A549 treated with CORT108297 at 1 μM for 4 hours (cell line): ENCODE data around the gene RFC2. TPM values are rescaled to one million over a fixed set of nuclear protein-coding genes. Genes with fewer than 3 reads are reported as not detected.

Experiments
- total RNA-seq: library from RNA; stranded (reverse); fragments of 200-300 nt; extraction: Qiagen RNA extraction; gene quantifications from 5 replicates; pipeline ENCODE4 v1.2.3, GENCODE V29; 2022

The RFC2 gene
- 54.7 to 68.9 TPM (median 57.7 TPM) in 5 replicates for total RNA-seq

DNA sequence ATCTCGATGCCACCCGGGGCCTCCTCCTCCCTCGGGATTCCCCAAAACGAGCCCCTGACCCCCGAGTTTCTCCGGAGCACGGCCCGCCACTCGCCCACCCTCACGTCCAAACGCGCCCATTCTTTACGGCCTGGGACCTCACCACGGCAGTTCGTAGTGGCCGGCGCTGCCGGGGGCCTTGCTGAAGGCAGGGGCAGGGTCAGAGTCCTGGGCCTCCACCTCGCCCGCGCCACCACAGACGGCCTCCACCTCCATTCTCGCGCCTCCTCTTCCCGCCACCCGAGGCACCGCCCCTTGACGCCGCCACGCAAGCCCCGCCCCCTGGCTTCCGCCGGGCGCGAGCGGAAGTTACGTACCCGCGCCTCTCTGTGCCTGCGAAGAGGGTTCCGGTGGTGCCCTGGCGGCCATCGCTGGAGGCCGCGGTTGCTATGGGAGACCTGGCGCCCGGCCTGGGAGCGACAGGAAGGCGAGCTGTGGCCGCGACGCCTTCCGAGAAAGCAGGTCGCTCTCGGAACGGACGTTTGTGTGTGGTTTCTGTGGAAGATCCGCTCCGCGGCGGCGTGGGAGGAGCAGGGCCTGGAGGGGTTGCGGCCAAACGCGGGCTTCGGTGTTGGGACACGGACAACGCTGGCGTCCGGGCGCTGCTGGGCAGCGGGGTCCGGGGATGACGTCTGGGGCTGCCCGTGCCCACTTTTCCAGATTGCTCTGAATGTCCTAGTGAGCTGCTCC is at the start of gene RFC2:
RFC2 (minus strand) TSS at position 271 of the 729 bp plus-strand sequence; CDS start at position 255, 16 bp downstream.

DNA sequence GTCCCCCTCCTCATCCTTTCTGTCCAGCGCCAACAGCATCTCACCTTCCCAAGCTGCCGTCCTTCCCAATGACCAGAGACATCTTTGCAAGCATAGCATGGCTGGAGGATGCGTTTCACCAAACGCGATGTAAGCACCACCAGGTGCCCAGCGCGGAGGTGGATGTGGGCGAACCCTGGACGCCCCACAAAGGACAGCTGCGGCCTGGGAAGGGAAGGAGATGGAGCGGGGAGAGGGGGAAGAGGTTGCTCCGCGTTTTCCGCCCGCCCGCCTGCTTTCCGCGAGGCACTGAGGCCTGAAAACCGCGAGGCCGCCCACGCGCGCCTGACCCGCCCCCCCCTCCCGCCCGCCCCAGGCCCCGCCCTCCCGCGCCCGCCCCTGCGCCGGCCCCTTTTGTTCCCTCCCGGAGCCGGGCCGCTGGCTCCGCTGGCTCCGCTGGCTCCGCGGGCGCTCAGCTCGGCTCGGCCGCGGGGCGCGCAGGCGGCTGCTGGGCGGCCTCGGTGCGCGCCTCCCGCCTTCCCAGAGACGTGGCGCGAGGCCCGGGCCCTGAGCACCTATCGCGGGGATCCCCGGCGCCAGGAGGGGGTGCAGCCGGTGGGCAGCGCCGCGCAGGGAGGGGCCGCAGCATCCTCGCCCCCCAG is 34.9 kb upstream of the RFC2 start, which contains the start of gene CLIP2:
CLIP2 (plus strand) TSS at position 390 of the 641 bp plus-strand sequence. CDS start 28,140 bp downstream, outside the sequence.

Other genes starting within 250 kb of the RFC2 start
- gene ELN, start 226.2 kb downstream of the RFC2 start, total RNA-seq, result 0.05 to 0.13 TPM (median 0.08 TPM) in 5 replicates
- 30.1 to 37.4 TPM (median 35.7 TPM) in 5 replicates for gene LIMK1, start 170.6 kb downstream of the RFC2 start, total RNA-seq
- 292 to 316 TPM (median 302 TPM) in 5 replicates for gene EIF4H, start 80.0 kb downstream of the RFC2 start, total RNA-seq
- gene LAT2, start 44.4 kb downstream of the RFC2 start, total RNA-seq, result 0.81 to 1.6 TPM (median 1.1 TPM) in 5 replicates
- 16.8 to 23.4 TPM (median 19.9 TPM) in 5 replicates for gene CLIP2, start 35.0 kb upstream of the RFC2 start, total RNA-seq
- 12.8 to 16.9 TPM (median 14.1 TPM) in 5 replicates for gene GTF2IRD1, start 199.5 kb upstream of the RFC2 start, total RNA-seq